HepG2 (cell line): ENCODE data around the gene LSM10. TPM values are rescaled to one million over a fixed set of nuclear protein-coding genes. Genes with fewer than 3 reads are reported as not detected.

Source experiments
- ADNP ChIP-seq: sonication (generic); formaldehyde crosslinking; IDR thresholded peaks from 2 replicates; pipeline ENCODE4 v1.4.0; 2020; ENCODE audit warnings: missing genetic modification reagents
- ASH2L ChIP-seq: fragments of 300-600, 200-600 bp; sonication (generic); IDR thresholded peaks from 2 replicates; pipeline ENCODE4 v1.7.0; 2017; ENCODE audit warnings: low read depth, mild to moderate bottlenecking, moderate library complexity, mixed read lengths, low read length; ENCODE audit not compliant: insufficient read length
- DNMT3B ChIP-seq: conservative IDR thresholded peaks from 2 replicates; pipeline ENCODE4 v1.6.1; 2016; ENCODE audit warnings: missing biosample characterization, control low read depth
- DR1 ChIP-seq: sonication (generic); formaldehyde crosslinking; IDR thresholded peaks from 2 replicates; pipeline ENCODE4 v1.8.0; 2021; ENCODE audit warnings: mild to moderate bottlenecking, missing genetic modification reagents, inconsistent platforms
- EP300 ChIP-seq, 3 experiments: sonication (generic) in 1 of 3; formaldehyde crosslinking in 1 of 3; IDR thresholded peaks; 2 replicates each; pipeline versions ENCODE4 v1.5.1 to v1.6.1; 2011 to 2020; ENCODE audit warnings: low read depth in 2 of 3, low read length in 2 of 3, borderline replicate concordance in 1 of 3, improper control_type of control experiment in 1 of 3, mild to moderate bottlenecking in 1 of 3, missing genetic modification reagents in 1 of 3, moderate library complexity in 1 of 3
- MTF2 ChIP-seq: sonication (generic); formaldehyde crosslinking; IDR thresholded peaks from 2 replicates; pipeline ENCODE4 v1.5.0; 2020; ENCODE audit warnings: missing genetic modification reagents, borderline replicate concordance
- NR1H2 ChIP-seq: sonication (generic); formaldehyde crosslinking; IDR thresholded peaks from 2 replicates; pipeline ENCODE4 v1.8.1; 2022; ENCODE audit warnings: low read depth, missing genetic modification reagents, borderline replicate concordance
- POGZ ChIP-seq: sonication (generic); formaldehyde crosslinking; IDR thresholded peaks from 2 replicates; pipeline ENCODE4 v1.4.0; 2020; ENCODE audit warnings: mild to moderate bottlenecking, missing genetic modification reagents
- SNAI1 ChIP-seq: sonication (generic); formaldehyde crosslinking; IDR thresholded peaks from 2 replicates; pipeline ENCODE4 v1.5.0; 2020; ENCODE audit warnings: mild to moderate bottlenecking, missing genetic modification reagents, borderline replicate concordance
- SOX6 ChIP-seq, 2 experiments: fragments of 450-650 bp in 1 of 2; sonication (generic) in 1 of 2; formaldehyde crosslinking in 1 of 2; IDR thresholded peaks; 2 replicates each; pipeline versions ENCODE4 v1.4.0 to v1.6.1; 2017 to 2020; ENCODE audit warnings: antibody characterized with exemption in 1 of 2, mild to moderate bottlenecking in 1 of 2, missing genetic modification reagents in 1 of 2
- SSRP1 ChIP-seq: IDR thresholded peaks from 2 replicates; pipeline ENCODE4 v1.6.1; 2016; ENCODE audit warnings: control low read depth
- TP53 ChIP-seq: sonication (generic); formaldehyde crosslinking; conservative IDR thresholded peaks from 2 replicates; pipeline ENCODE4 v1.4.0; 2020; ENCODE audit warnings: missing genetic modification reagents
- TRIM24 ChIP-seq: sonication (generic); formaldehyde crosslinking; IDR thresholded peaks from 2 replicates; pipeline ENCODE4 v1.8.0; 2022; ENCODE audit warnings: mild to moderate bottlenecking, missing genetic modification reagents
- YY1 ChIP-seq: IDR thresholded peaks from 2 replicates; pipeline ENCODE4 v1.6.1; 2011; ENCODE audit warnings: low read length, low read depth, moderate library complexity, mild to moderate bottlenecking; ENCODE audit not compliant: insufficient read depth, insufficient replicate concordance
- ZNF253 ChIP-seq: sonication (generic); formaldehyde crosslinking; IDR thresholded peaks from 2 replicates; pipeline ENCODE4 v1.8.0; 2022; ENCODE audit warnings: mild to moderate bottlenecking, missing genetic modification reagents, borderline replicate concordance
- ZNF260 ChIP-seq: sonication (generic); formaldehyde crosslinking; IDR thresholded peaks from 2 replicates; pipeline ENCODE4 v1.4.0; 2020; ENCODE audit warnings: missing genetic modification reagents, low read depth, mild to moderate bottlenecking, borderline replicate concordance
- polyA plus RNA-seq, 8 experiments: library from polyadenylated mRNA; depleted of rRNA in 3 of 8; stranded (reverse) in 7 of 8; unstranded in 1 of 8; fragments of >200 nt; fragmentation: Illumina TruSeq in 4 of 8; extraction: Trizol in 4 of 8; gene quantifications; 2 replicates each; pipeline versions ENCODE4 v1.2.1 to v1.2.3, GENCODE V29; 2011 to 2016; ENCODE audit warnings: low read depth in 4 of 8, missing spikeins in 1 of 8, mixed read lengths in 1 of 8; ENCODE audit not compliant: insufficient read depth in 1 of 8
- total RNA-seq, 5 experiments: library from RNA; depleted of rRNA; stranded (reverse); fragments of >200 nt; fragmentation: Illumina TruSeq; extraction: Trizol; gene quantifications; 2 replicates each; pipeline ENCODE4 v1.2.3, GENCODE V29; 2016; ENCODE audit warnings: low read depth in 1 of 5
- TF ChIP-seq, protein P1 (sequence below): IDR thresholded peaks from 2 replicates; pipeline ENCODE4 v1.6.1; 2016; ENCODE audit warnings: low read depth
- TF ChIP-seq, protein P2 (sequence below): IDR thresholded peaks from 2 replicates; pipeline ENCODE4 v1.6.1; 2018; ENCODE audit warnings: missing genetic modification reagents, mild to moderate bottlenecking, missing compliant biosample characterization
- TF ChIP-seq, protein P3 (sequence below): sonication (generic); formaldehyde crosslinking; IDR thresholded peaks from 2 replicates; pipeline ENCODE4 v1.8.0; 2022; ENCODE audit warnings: mild to moderate bottlenecking, missing genetic modification reagents
- TF ChIP-seq, protein P4 (sequence below): sonication (generic); formaldehyde crosslinking; IDR thresholded peaks from 2 replicates; pipeline ENCODE4 v1.4.0; 2020; ENCODE audit warnings: low read depth, missing genetic modification reagents

The LSM10 gene
- total and polyA plus RNA-seq, 2 of the 13 experiments (the other 11 are each of a cell fraction or from before 2014, with no cell fraction given): 14.0 to 52.0 TPM

DNA sequence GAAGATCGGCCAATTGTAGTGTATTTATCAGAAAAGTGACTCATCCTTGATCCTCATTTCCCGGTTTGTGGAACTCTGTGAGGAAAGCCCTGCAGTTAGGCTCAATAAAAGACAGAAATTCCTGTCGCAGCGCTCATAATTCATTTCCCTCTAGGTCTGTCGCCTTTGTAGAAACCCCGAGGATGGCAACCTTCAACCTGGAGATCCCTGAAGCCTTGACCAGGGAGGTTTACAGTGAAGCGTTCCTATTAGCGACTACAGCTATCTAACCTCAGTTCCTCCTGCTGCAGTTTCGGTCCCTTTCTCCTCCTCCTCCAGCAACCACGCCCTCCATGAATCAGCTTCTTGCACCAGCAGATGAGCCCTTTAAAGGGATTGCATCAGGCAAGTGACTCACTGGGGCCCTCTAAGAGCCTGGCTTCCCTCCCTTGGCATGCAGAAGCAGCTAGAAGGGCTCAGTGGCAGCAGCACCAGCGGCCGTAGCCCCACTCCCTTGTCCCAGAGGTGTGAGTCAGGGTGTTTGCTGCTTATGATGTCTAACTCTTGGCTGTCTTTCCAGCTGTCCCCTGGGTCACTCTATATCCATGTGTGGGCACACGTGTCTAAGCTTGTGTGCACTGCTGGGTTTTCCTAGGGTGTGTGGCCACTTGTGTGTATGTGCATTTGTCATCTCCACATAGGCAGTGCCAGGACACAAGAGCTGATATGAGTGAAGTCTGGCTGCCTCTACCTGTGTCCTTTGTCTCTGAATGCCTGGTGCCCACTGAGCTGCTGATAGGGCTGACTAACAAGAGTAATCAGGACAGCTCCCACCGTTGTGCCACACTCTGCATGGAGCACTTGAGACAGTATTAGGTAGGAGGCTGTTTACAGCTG is 11.2 kb downstream of the LSM10 start (continued):
- TF ChIP-seq, protein P1, sequence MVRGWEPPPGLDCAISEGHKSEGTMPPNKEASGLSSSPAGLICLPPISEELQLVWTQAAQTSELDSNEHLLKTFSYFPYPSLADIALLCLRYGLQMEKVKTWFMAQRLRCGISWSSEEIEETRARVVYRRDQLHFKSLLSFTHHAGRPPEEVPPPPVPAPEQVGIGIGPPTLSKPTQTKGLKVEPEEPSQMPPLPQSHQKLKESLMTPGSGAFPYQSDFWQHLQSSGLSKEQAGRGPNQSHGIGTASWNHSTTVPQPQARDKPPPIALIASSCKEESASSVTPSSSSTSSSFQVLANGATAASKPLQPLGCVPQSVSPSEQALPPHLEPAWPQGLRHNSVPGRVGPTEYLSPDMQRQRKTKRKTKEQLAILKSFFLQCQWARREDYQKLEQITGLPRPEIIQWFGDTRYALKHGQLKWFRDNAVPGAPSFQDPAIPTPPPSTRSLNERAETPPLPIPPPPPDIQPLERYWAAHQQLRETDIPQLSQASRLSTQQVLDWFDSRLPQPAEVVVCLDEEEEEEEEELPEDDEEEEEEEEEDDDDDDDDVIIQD (CRISPR knock-in tag): peak; percentile 34; the same call in 1 of the 2 replicates
- no peak for TF ChIP-seq DNMT3B (CRISPR knock-in tag)
- TF ChIP-seq, protein P2, sequence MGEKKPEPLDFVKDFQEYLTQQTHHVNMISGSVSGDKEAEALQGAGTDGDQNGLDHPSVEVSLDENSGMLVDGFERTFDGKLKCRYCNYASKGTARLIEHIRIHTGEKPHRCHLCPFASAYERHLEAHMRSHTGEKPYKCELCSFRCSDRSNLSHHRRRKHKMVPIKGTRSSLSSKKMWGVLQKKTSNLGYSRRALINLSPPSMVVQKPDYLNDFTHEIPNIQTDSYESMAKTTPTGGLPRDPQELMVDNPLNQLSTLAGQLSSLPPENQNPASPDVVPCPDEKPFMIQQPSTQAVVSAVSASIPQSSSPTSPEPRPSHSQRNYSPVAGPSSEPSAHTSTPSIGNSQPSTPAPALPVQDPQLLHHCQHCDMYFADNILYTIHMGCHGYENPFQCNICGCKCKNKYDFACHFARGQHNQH (CRISPR knock-in tag): peak; percentile 72; the same call in 1 of the 2 replicates
- peak; percentile 73 to 82; a peak in 3 of 4 replicates for TF ChIP-seq EP300 (IDR thresholded peaks at IDR 0.05; ENCODE audit: low read depth in 2 of 2, low read length in 2 of 2)
- peak; percentile 90 for TF ChIP-seq EP300 (CRISPR knock-in tag; IDR thresholded peaks at IDR 0.05; ENCODE audit: borderline replicate concordance)
- TF ChIP-seq, protein P3, sequence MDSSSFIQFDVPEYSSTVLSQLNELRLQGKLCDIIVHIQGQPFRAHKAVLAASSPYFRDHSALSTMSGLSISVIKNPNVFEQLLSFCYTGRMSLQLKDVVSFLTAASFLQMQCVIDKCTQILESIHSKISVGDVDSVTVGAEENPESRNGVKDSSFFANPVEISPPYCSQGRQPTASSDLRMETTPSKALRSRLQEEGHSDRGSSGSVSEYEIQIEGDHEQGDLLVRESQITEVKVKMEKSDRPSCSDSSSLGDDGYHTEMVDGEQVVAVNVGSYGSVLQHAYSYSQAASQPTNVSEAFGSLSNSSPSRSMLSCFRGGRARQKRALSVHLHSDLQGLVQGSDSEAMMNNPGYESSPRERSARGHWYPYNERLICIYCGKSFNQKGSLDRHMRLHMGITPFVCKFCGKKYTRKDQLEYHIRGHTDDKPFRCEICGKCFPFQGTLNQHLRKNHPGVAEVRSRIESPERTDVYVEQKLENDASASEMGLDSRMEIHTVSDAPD (CRISPR knock-in tag): no peak; the same call in 1 of the 2 replicates
- no peak for TF ChIP-seq MTF2 (CRISPR knock-in tag)
- TF ChIP-seq SSRP1 (CRISPR knock-in tag): peak; percentile 88
- no peak for TF ChIP-seq ZNF260
- no peak for TF ChIP-seq SNAI1
- no peak for TF ChIP-seq TRIM24 (CRISPR knock-in tag)
- TF ChIP-seq NR1H2 (CRISPR knock-in tag): no peak
- TF ChIP-seq, protein P4, sequence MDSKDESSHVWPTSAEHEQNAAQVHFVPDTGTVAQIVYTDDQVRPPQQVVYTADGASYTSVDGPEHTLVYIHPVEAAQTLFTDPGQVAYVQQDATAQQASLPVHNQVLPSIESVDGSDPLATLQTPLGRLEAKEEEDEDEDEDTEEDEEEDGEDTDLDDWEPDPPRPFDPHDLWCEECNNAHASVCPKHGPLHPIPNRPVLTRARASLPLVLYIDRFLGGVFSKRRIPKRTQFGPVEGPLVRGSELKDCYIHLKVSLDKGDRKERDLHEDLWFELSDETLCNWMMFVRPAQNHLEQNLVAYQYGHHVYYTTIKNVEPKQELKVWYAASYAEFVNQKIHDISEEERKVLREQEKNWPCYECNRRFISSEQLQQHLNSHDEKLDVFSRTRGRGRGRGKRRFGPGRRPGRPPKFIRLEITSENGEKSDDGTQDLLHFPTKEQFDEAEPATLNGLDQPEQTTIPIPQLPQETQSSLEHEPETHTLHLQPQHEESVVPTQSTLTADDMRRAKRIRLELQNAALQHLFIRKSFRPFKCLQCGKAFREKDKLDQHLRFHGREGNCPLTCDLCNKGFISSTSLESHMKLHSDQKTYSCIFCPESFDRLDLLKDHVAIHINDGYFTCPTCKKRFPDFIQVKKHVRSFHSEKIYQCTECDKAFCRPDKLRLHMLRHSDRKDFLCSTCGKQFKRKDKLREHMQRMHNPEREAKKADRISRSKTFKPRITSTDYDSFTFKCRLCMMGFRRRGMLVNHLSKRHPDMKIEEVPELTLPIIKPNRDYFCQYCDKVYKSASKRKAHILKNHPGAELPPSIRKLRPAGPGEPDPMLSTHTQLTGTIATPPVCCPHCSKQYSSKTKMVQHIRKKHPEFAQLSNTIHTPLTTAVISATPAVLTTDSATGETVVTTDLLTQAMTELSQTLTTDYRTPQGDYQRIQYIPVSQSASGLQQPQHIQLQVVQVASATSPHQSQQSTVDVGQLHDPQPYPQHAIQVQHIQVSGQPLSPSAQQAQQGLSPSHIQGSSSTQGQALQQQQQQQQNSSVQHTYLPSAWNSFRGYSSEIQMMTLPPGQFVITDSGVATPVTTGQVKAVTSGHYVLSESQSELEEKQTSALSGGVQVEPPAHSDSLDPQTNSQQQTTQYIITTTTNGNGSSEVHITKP (CRISPR knock-in tag): no peak; the same call in 1 of the 2 replicates
- TF ChIP-seq ADNP (CRISPR knock-in tag): no peak
- no peak for TF ChIP-seq POGZ
- TF ChIP-seq ASH2L: peak; percentile 68
- no peak for TF ChIP-seq SOX6 (IDR thresholded peaks at IDR 0.05)
- TF ChIP-seq SOX6 (CRISPR knock-in tag; IDR thresholded peaks at IDR 0.05): peak; percentile 48; the same call in 1 of the 2 replicates
- TF ChIP-seq YY1: no peak
- TF ChIP-seq TP53 (CRISPR knock-in tag): no peak
- 0 out of 2 replicates have a peak, but pooled peaks have one; percentile 7 for TF ChIP-seq DR1
- TF ChIP-seq ZNF253: peak; percentile 11; the same call in 1 of the 2 replicates
